H1 (cell line): ENCODE results near the gene SPAST. TPM values are rescaled to one million over a fixed set of nuclear protein-coding genes. Genes with fewer than 3 reads are reported as not detected.

Source experiments
- EGR1 ChIP-seq: IDR thresholded peaks from 2 replicates; pipeline ENCODE4 v1.6.1; 2011; ENCODE audit warnings: low read depth, low read length, borderline replicate concordance
- EP300 ChIP-seq, 2 experiments: IDR thresholded peaks; 1 replicate in 1 of 2; 2 replicates in 1 of 2; pipeline ENCODE4 v1.6.1; 2011 to 2012; ENCODE audit warnings: low read depth in 2 of 2, low read length in 2 of 2, mild to moderate bottlenecking in 2 of 2, borderline replicate concordance in 1 of 2, inconsistent platforms in 1 of 2, moderate library complexity in 1 of 2
- SP1 ChIP-seq: IDR thresholded peaks from 2 replicates; pipeline ENCODE4 v1.6.1; 2011; ENCODE audit warnings: low read depth, low read length
- TBP ChIP-seq: IDR thresholded peaks from 2 replicates; pipeline ENCODE4 v1.6.1; 2011; ENCODE audit warnings: low read depth, low read length, improper control_type of control experiment
- polyA plus RNA-seq, 7 experiments: library from polyadenylated mRNA; depleted of rRNA in 3 of 7; stranded (reverse) in 5 of 7; unstranded in 2 of 7; fragments of >200 nt in 5 of 7; fragments of 200-250 nt in 2 of 7; gene quantifications; 1 replicate in 5 of 7; 2 replicates in 1 of 7; 4 replicates in 1 of 7; pipeline versions ENCODE4 v1.2.1 to v1.2.3, GENCODE V29; 2011 to 2013; ENCODE audit warnings: missing spikeins in 2 of 7, mixed read lengths in 2 of 7
- total RNA-seq: library from RNA; stranded (reverse); fragmentation: NEBNext Ultra II Directional; extraction: Animal tissue kit (Norgen Biotek cat#: 25700); gene quantifications from 2 replicates; pipeline ENCODE4 v1.2.1, GENCODE V29; 2021

Gene SPAST
- total and polyA plus RNA-seq, 2 of the 8 experiments (the other 6 are each of a cell fraction or from before 2014, with no cell fraction given): 4.4 to 36.0 TPM

GRCh38 chr2:32095671-32096070 is 32.3 kb downstream of the SPAST start (continued):
- TF ChIP-seq EP300 (IDR thresholded peaks at IDR 0.05; ENCODE audit: borderline replicate concordance in 1 of 2, low read depth in 2 of 2, low read length in 2 of 2) (no peak), TBP (no peak), SP1 (no peak), EGR1 (no peak)
